Transverse colon (tissue), 4 donors: ENCODE results near the gene DPP7. TPM values are rescaled to one million over a fixed set of nuclear protein-coding genes. Genes with fewer than 3 reads are reported as not detected.

ENCODE experiments used
- DNase-seq: peaks from one replicate; pipeline ENCODE4 v3.0.0-alpha.2; 2019
- H3K27ac ChIP-seq, 4 donors: fragments of 200-600 bp; sonication (generic); 2 replicates each; pipeline ENCODE4 v1.5.1; 2016 to 2018; ENCODE audit warnings: inconsistent platforms in 4 of 4
- H3K27me3 ChIP-seq: fragments of 200-600 bp; sonication (generic); 2 replicates; pipeline ENCODE4 v1.5.1; 2017; ENCODE audit warnings: inconsistent platforms
- H3K36me3 ChIP-seq, 4 donors: fragments of 200-600 bp; sonication (generic); 2 replicates each; pipeline ENCODE4 v1.5.1; 2017 to 2019; ENCODE audit warnings: inconsistent platforms in 4 of 4
- H3K4me1 ChIP-seq, 4 donors: fragments of 200-600 bp; sonication (generic); 2 replicates each; pipeline ENCODE4 v1.5.1; 2017 to 2020; ENCODE audit warnings: inconsistent platforms in 4 of 4
- H3K4me3 ChIP-seq, 4 donors: fragments of 200-600 bp; sonication (generic); 1 replicate in 1 of 4; 2 replicates in 3 of 4; pipeline versions ENCODE4 v1.5.1 to v1.6.1; 2017 to 2019; ENCODE audit warnings: inconsistent platforms in 4 of 4
- H3K9me3 ChIP-seq, 2 donors: fragments of 200-600 bp; sonication (generic); 2 replicates each; pipeline ENCODE4 v1.5.1; 2017 to 2019; ENCODE audit warnings: inconsistent platforms in 2 of 2
- EP300 ChIP-seq: sonication (generic); formaldehyde crosslinking; IDR thresholded peaks from one replicate; pipeline ENCODE4 v1.6.1; 2017; ENCODE audit warnings: antibody characterized with exemption, low read depth
- POLR2A ChIP-seq: fragments of 450-650 bp; IDR thresholded peaks from one replicate; pipeline ENCODE4 v1.6.1; 2016; ENCODE audit warnings: antibody characterized with exemption, mild to moderate bottlenecking, moderate library complexity
- POLR2AphosphoS5 ChIP-seq, 3 donors: sonication (generic); formaldehyde crosslinking; IDR thresholded peaks; one replicate each; pipeline ENCODE4 v1.6.1; 2016; ENCODE audit warnings: antibody characterized with exemption in 3 of 3
- WGBS, 2 donors: methylation state at CpG; one replicate each; pipeline ENCODE4 v1.1.5; 2018; ENCODE audit warnings: low coverage in 1 of 2; 5-methylcytosine and 5-hydroxymethylcytosine counted together
- in situ Hi-C, 4 donors: fragments of 200-750 bp; cut with MboI; loops; one replicate each; pipeline versions ENCODE4 v1.15.0 to v1.15.1; 2017; ENCODE audit warnings: low sequenced_read_pairs in 3 of 4, low pct_ligation_motif_present in 1 of 4, low pct_unique_long_range_greater_than_20kb in 1 of 4
- intact Hi-C: fragments of 100-400 bp; cut with DNase I; formaldehyde crosslinking; loops from one replicate; pipeline ENCODE4 v1.15.1; 2023; ENCODE audit warnings: low total_unique reads
- total RNA-seq, 4 donors: library from RNA; depleted of rRNA; stranded (reverse); fragments of >200 nt; gene quantifications; one replicate each; pipeline ENCODE4 v1.1.0, GENCODE V29; 2016
- TF ChIP-seq, protein P1 (sequence below), 5 experiments: fragments of 200-600 bp in 3 of 5; fragments of 450-650 bp in 2 of 5; sonication (generic) in 3 of 5; IDR thresholded peaks; 1 replicate in 2 of 5; 2 replicates in 3 of 5; pipeline ENCODE4 v1.5.1; 2016 to 2017; ENCODE audit warnings: antibody characterized with exemption in 5 of 5, inconsistent platforms in 3 of 5, mild to moderate bottlenecking in 2 of 5, moderate library complexity in 1 of 5

Gene DPP7
- total RNA-seq, 4 donors from 2014 or later = 54.2 to 141 (median 103) TPM

DNA sequence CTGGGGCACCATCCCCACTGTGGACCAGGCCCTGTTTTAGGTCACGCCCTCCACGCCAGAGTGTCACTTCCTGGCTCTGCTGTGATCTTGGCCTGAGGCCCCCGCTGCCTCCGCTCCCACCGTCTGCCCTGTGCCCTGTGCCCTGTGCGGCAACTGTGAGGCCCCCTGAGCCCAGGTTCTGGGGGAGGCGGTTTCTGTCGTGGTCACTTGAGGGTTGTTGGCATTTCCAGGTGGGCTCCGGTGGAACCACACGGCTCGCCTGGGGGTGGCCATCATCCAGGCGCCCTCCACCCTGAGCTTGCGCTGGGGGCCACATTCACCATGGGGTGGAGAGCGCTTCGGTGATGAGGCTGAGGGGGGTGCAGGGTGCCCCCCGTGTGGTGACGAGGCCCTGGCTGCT is 6.6 kb downstream of the DPP7 start:
- H3K4me1 ChIP-seq = no peaks in the 10 kb centered on the region
- WGBS, 2 donors = 95% methylated on average over 15 of the region's 17 CpGs; no CpG with 5 or more reads in 1 of the 2 donors
- intact Hi-C loops (no loop called here), in situ Hi-C loops (loop anchor here in 1 of 4 donors (25.0 kb wide), 1 partner anchor 104 kb away; the partner anchor contains the start of genes NDOR1, RNF208, TMEM203 and TPRN)
- H3K36me3 ChIP-seq = peaks cover 0 to 16% (median 0%) of the 10 kb centered on the region in 4 donors
- no peaks in the 10 kb centered on the region for H3K27me3 ChIP-seq
- H3K4me3 ChIP-seq = no peak overlapping the region
- DNase-seq = no peak
- H3K27ac ChIP-seq = no peak overlapping the region
- no peaks in the 10 kb centered on the region for H3K9me3 ChIP-seq
- no peak for TF ChIP-seq EP300
- TF ChIP-seq, protein P1, sequence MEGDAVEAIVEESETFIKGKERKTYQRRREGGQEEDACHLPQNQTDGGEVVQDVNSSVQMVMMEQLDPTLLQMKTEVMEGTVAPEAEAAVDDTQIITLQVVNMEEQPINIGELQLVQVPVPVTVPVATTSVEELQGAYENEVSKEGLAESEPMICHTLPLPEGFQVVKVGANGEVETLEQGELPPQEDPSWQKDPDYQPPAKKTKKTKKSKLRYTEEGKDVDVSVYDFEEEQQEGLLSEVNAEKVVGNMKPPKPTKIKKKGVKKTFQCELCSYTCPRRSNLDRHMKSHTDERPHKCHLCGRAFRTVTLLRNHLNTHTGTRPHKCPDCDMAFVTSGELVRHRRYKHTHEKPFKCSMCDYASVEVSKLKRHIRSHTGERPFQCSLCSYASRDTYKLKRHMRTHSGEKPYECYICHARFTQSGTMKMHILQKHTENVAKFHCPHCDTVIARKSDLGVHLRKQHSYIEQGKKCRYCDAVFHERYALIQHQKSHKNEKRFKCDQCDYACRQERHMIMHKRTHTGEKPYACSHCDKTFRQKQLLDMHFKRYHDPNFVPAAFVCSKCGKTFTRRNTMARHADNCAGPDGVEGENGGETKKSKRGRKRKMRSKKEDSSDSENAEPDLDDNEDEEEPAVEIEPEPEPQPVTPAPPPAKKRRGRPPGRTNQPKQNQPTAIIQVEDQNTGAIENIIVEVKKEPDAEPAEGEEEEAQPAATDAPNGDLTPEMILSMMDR (IDR thresholded peaks at IDR 0.05) = no peak
- no peak for TF ChIP-seq POLR2A
- no peak for TF ChIP-seq POLR2AphosphoS5 (IDR thresholded peaks at IDR 0.05)

DNA sequence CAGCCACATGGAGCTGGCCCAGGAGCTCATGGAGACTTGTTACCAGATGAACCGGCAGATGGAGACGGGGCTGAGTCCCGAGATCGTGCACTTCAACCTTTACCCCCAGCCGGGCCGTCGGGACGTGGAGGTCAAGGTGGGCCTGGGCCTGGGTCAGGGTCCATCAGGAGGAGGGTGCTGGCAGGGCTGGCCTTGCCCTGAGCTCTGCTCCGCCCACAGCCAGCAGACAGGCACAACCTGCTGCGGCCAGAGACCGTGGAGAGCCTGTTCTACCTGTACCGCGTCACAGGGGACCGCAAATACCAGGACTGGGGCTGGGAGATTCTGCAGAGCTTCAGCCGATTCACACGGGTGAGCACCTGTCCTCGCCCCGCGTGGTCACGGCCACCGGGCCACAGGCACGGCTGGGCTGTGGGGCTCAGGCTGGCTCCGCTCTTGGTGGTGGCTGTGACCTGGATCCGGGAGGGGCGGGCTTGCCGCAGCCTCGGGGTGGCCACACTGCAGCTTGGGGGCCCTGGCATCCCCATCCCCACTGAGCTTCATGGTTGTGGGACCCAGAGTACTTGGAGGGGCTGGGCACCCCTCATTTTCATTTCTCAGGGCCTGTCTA is 7.1 kb downstream of the DPP7 start:
- Histone ChIP-seq H3K9me3 (no peaks in the 10 kb centered on the region), H3K4me3 (no peak overlapping the region), H3K36me3 (peaks cover 0 to 22% (median 0%) of the 10 kb centered on the region in 4 donors), H3K27me3 (no peaks in the 10 kb centered on the region), H3K4me1 (no peaks in the 10 kb centered on the region), H3K27ac (no peak overlapping the region)
- intact Hi-C loops (no loop called here), in situ Hi-C loops (loop anchor here in 1 of 4 donors (25.0 kb wide), 1 partner anchor 105 kb away; the partner anchor contains the start of genes NDOR1, RNF208, TMEM203 and TPRN)
- no peak for DNase-seq
- 90% methylated on average over 27 of the region's 27 CpGs; no CpG with 5 or more reads in 1 of the 2 donors for WGBS, 2 donors
- TF ChIP-seq, protein P1 (IDR thresholded peaks at IDR 0.05) = no peak
- TF ChIP-seq POLR2AphosphoS5 (IDR thresholded peaks at IDR 0.05) (no peak), POLR2A (no peak), EP300 (no peak)

DNA sequence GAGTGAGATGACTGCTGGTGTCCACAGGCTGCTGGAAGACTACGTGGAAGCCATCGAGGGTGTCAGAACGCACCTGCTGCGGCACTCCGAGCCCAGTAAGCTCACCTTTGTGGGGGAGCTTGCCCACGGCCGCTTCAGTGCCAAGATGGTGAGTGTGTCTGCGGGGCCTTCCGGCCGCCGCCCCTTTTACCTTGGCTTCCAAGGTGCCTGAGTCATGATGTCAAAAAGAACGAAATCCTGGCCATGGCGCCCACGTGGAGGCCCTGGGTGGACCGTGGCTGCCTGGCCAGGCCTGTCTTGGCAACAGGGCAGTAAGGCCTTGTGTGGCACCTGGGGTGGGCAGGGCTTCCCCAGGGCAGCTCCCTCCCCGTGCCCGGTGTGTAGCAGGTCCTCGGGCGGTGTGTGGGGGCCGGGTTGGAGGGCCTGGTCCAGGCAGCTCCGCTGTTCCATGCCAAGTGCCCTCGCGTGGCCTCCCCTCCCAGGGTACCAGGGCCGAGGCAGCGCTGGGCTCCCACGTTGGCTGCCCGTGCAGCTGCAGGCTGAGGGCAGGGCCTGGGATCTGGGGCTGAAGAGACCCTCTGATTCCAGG is 7.8 kb downstream of the DPP7 start:
- in situ Hi-C loops = loop anchor here in 1 of 4 donors (25.0 kb wide), 1 partner anchor 106 kb away; the partner anchor contains the start of genes NDOR1, RNF208, TMEM203 and TPRN

More for the DNA sequence above, 7.8 kb downstream of the DPP7 start:
- Histone ChIP-seq H3K27me3 (no peaks in the 10 kb centered on the region), H3K4me3 (no peak overlapping the region), H3K4me1 (no peaks in the 10 kb centered on the region), H3K36me3 (peaks cover 0 to 27% (median under 1%) of the 10 kb centered on the region in 4 donors), H3K9me3 (no peaks in the 10 kb centered on the region), H3K27ac (no peak overlapping the region)
- TF ChIP-seq POLR2AphosphoS5 (IDR thresholded peaks at IDR 0.05) (no peak), EP300 (no peak), POLR2A (no peak)
- TF ChIP-seq, protein P1 (IDR thresholded peaks at IDR 0.05) = no peak
- intact Hi-C loops = no loop called here
- no peak for DNase-seq
- WGBS, 2 donors = 95% methylated on average over 27 of the region's 27 CpGs; no CpG with 5 or more reads in 1 of the 2 donors
